OCI-LY1 (cell line): ENCODE measurements around the gene DEDD.

ENCODE experiments used
- EZH2 ChIP-seq: fragments of 200-600 bp; sonication (generic), shearing (Covaris generic); IDR thresholded peaks from 2 replicates; pipeline ENCODE4 v1.8.0; 2017; ENCODE audit warnings: borderline replicate concordance, mixed run types, mild to moderate bottlenecking, antibody characterized with exemption, low read length, moderate library complexity, mixed read lengths
- TF ChIP-seq, protein P1 (sequence below): fragments of 200-600 bp; sonication (generic), shearing (Covaris generic); IDR thresholded peaks from 2 replicates; pipeline ENCODE4 v1.5.1; 2017; ENCODE audit warnings: mild to moderate bottlenecking, antibody characterized with exemption, low read length, moderate library complexity, mixed read lengths

DNA sequence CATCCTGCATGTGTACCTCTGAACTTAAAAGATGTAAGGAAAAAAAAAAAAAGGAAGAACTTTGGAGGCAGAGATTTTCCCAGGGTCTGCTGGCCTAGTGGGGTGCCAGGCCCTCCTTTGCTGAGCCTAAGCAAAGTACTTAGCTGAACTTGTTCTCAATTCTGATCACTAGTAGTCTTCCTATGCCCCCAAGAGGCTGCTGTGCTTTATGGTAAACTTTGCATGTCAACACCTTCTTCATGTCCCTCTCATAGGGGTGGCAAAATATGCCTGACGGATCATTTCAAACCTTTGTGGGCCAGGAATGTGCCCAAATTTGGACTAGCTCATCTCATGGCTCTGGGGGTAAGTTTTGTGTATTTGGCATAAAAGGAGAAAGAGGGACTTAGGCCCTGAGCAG lies 25.4 kb upstream of the DEDD start:
- no peak for TF ChIP-seq EZH2
- TF ChIP-seq, protein P1, sequence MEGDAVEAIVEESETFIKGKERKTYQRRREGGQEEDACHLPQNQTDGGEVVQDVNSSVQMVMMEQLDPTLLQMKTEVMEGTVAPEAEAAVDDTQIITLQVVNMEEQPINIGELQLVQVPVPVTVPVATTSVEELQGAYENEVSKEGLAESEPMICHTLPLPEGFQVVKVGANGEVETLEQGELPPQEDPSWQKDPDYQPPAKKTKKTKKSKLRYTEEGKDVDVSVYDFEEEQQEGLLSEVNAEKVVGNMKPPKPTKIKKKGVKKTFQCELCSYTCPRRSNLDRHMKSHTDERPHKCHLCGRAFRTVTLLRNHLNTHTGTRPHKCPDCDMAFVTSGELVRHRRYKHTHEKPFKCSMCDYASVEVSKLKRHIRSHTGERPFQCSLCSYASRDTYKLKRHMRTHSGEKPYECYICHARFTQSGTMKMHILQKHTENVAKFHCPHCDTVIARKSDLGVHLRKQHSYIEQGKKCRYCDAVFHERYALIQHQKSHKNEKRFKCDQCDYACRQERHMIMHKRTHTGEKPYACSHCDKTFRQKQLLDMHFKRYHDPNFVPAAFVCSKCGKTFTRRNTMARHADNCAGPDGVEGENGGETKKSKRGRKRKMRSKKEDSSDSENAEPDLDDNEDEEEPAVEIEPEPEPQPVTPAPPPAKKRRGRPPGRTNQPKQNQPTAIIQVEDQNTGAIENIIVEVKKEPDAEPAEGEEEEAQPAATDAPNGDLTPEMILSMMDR: no peak
